Measurements from ENCODE around the gene CCNQ.

- TF ChIP-seq EP300 (IDR thresholded peaks at IDR 0.05) (no peak), CTCF (IDR thresholded peaks at IDR 0.05) (no peak)
Observed at GRCh38 chrX:153606503-153606902, 7.6 kb upstream of the CCNQ start.

Measured in gastroesophageal sphincter (tissue), 3 donors.